GM12864 (cell line): ENCODE data around the gene RASA1.

Experiments used
- DNase-seq: peaks from one replicate; pipeline ENCODE4 v3.0.0-alpha.2; 2011; ENCODE audit warnings: low read depth
- H3K4me3 ChIP-seq: 2 replicates; pipeline ENCODE4 v1.5.1; 2011; ENCODE audit warnings: mild to moderate bottlenecking, low read depth, low read length, control low read depth
- CTCF ChIP-seq: IDR thresholded peaks from 2 replicates; pipeline ENCODE4 v1.5.1; 2011; ENCODE audit warnings: low read depth, mild to moderate bottlenecking, moderate library complexity, low read length, control low read depth, inconsistent platforms; ENCODE audit errors: missing control alignments

Gene RASA1

GRCh38 chr5:87405472-87406155 is 137.9 kb downstream of the RASA1 start:
- no peak overlapping the region for H3K4me3 ChIP-seq
- no peak for DNase-seq
- no peak for TF ChIP-seq CTCF

- TF ChIP-seq CTCF: no peak
Measured at GRCh38 chr5:87408204-87408603, 140.5 kb downstream of the RASA1 start.

GRCh38 chr5:87410931-87411330 is 143.2 kb downstream of the RASA1 start:
- DNase-seq: no peak
- no peak overlapping the region; the same call in 1 of the 2 replicates for H3K4me3 ChIP-seq
- TF ChIP-seq CTCF: no peak

More at GRCh38 chr5:87408204-87408603, 140.5 kb downstream of the RASA1 start:
- H3K4me3 ChIP-seq: no peak overlapping the region
- DNase-seq: no peak

- peak overlapping the region; percentile 75 for H3K4me3 ChIP-seq
- no peak for TF ChIP-seq CTCF
- no peak for DNase-seq
Measured at GRCh38 chr5:87411586-87411972, 143.9 kb downstream of the RASA1 start.

- no peak for DNase-seq
- no peak for TF ChIP-seq CTCF
- peak overlapping the region; percentile 75 for H3K4me3 ChIP-seq
Measured at GRCh38 chr5:87411973-87412629, 144.4 kb downstream of the RASA1 start.

GRCh38 chr5:87412630-87413342 is 145.1 kb downstream of the RASA1 start, which contains the start of gene CCNH:
Gene CCNH (minus strand): TSS chr5:87412930. CDS start chr5:87412794, 136 bp downstream.
- DNase-seq: peak; percentile 96
- no peak for TF ChIP-seq CTCF
- H3K4me3 ChIP-seq: peak within 1 kb of the TSS; percentile 75

GRCh38 chr5:87413343-87413645 is 145.6 kb downstream of the RASA1 start:
- H3K4me3 ChIP-seq: peak overlapping the region; percentile 75
- no peak for TF ChIP-seq CTCF
- no peak for DNase-seq
